ENCODE measurements around the gene IL20RB.

- TF ChIP-seq CTCF (IDR thresholded peaks at IDR 0.05) (no peak), POLR2A (IDR thresholded peaks at IDR 0.05) (no peak)
These were observed 2.0 kb upstream of the IL20RB start for GRCh38 chr3:136955813-136956212.
